IMR-90 (cell line): ENCODE results near the gene NOL4L. TPM values are rescaled to one million over a fixed set of nuclear protein-coding genes. Genes with fewer than 3 reads are reported as not detected.

ENCODE experiments used
- ATAC-seq: fragments of 200-7000 bp; cut with Tn5 transposase; 2 replicates; pipeline ENCODE4 v1.9.1; 2020; ENCODE audit warnings: low read depth, mild to moderate bottlenecking, moderate library complexity
- BruUV-seq: library from RNA; stranded (reverse); fragments of 400-500 nt; replicated peaks from 2 replicates; lab custom pipeline; 2021; lab: Mats Ljungman, UMichigan
- CTCF ChIA-PET: fragments of 300-600 bp; formaldehyde crosslinking; extraction: SDS; loops from one replicate; lab custom pipeline; 2021; ENCODE audit warnings: antibody characterized with exemption; lab: Yijun Ruan, JAX
- POLR2A ChIA-PET: fragments of 300-600 bp; sonication (Branson Sonifier 250); formaldehyde crosslinking; loops from one replicate; lab custom pipeline; 2022; ENCODE audit warnings: antibody characterized with exemption; ENCODE audit not compliant: unreplicated experiment; lab: Charles Lee
- DNase-seq: peaks from one replicate; pipeline ENCODE4 v3.0.0; 2013
- H2AFZ ChIP-seq: replicated peaks from 2 replicates; pipeline ENCODE3; 2013; ENCODE audit warnings: low read length, mild to moderate bottlenecking; ENCODE audit not compliant: poor library complexity
- H2AK5ac ChIP-seq: 2 replicates; pipeline ENCODE4 v1.6.1; 2013; ENCODE audit warnings: low read depth, low read length, inconsistent platforms
- H2AK9ac ChIP-seq: replicated peaks from 2 replicates; pipeline ENCODE3; 2013; ENCODE audit warnings: mild to moderate bottlenecking, low read depth, low read length, moderate library complexity; ENCODE audit not compliant: poor library complexity
- H2BK120ac ChIP-seq: 2 replicates; pipeline ENCODE4 v1.6.1; 2013; ENCODE audit warnings: low read depth, low read length, inconsistent platforms
- H2BK15ac ChIP-seq: 3 replicates; pipeline ENCODE4 v1.6.1; 2013; ENCODE audit warnings: low read depth, low read length, inconsistent platforms
- H2BK20ac ChIP-seq: 2 replicates; pipeline ENCODE4 v1.6.1; 2013; ENCODE audit warnings: low read depth, mild to moderate bottlenecking, inconsistent platforms, low read length, moderate library complexity
- H2BK5ac ChIP-seq: 2 replicates; pipeline ENCODE4 v1.6.1; 2013; ENCODE audit warnings: mild to moderate bottlenecking, low read depth, low read length, inconsistent platforms; ENCODE audit not compliant: poor library complexity, severe bottlenecking
- H3K14ac ChIP-seq: replicated peaks from 2 replicates; pipeline ENCODE4 v1.6.1; 2013; ENCODE audit warnings: low read depth, low read length, inconsistent platforms
- H3K18ac ChIP-seq: 2 replicates; pipeline ENCODE4 v1.6.1; 2013; ENCODE audit warnings: low read depth, low read length, control low read depth
- H3K23ac ChIP-seq: 2 replicates; pipeline ENCODE4 v1.6.1; 2013; ENCODE audit warnings: low read depth, low read length, inconsistent platforms
- H3K27ac ChIP-seq: 2 replicates; pipeline ENCODE4 v1.5.1; 2013; ENCODE audit warnings: mild to moderate bottlenecking, control low read depth, low read length; ENCODE audit not compliant: insufficient read depth
- H3K27me3 ChIP-seq: 2 replicates; pipeline ENCODE4 v1.6.1; 2013; ENCODE audit warnings: low read length; ENCODE audit not compliant: control insufficient read depth, insufficient read depth
- H3K36me3 ChIP-seq: 2 replicates; pipeline ENCODE4 v1.6.1; 2013; ENCODE audit warnings: low read length, mixed read lengths; ENCODE audit not compliant: control insufficient read depth, insufficient read depth
- H3K4ac ChIP-seq: 2 replicates; pipeline ENCODE4 v1.6.1; 2013; ENCODE audit warnings: low read depth, low read length, inconsistent platforms
- H3K4me1 ChIP-seq: 2 replicates; pipeline ENCODE4 v1.6.1; 2013; ENCODE audit warnings: low read length, mixed read lengths; ENCODE audit not compliant: control insufficient read depth, insufficient read depth
- H3K4me2 ChIP-seq: 2 replicates; pipeline ENCODE4 v1.6.1; 2013; ENCODE audit warnings: low read depth, mild to moderate bottlenecking, control low read depth, low read length, moderate library complexity
- H3K4me3 ChIP-seq: 2 replicates; pipeline ENCODE4 v1.5.1; 2013; ENCODE audit warnings: low read depth, mild to moderate bottlenecking, control low read depth, low read length, moderate library complexity; ENCODE audit not compliant: insufficient read depth
- H3K56ac ChIP-seq: 2 replicates; pipeline ENCODE4 v1.6.1; 2013; ENCODE audit warnings: low read length, inconsistent platforms; ENCODE audit not compliant: insufficient read depth; ENCODE audit errors: extremely low read depth
- H3K79me1 ChIP-seq, 2 experiments: 2 replicates each; pipeline ENCODE4 v1.6.1; 2013; ENCODE audit warnings: low read length in 2 of 2, inconsistent platforms in 1 of 2, low read depth in 1 of 2
- H3K9ac ChIP-seq: 2 replicates; pipeline ENCODE4 v1.6.1; 2013; ENCODE audit warnings: low read depth, low read length, control low read depth
- H3K9me1 ChIP-seq: 2 replicates; pipeline ENCODE4 v1.6.1; 2013; ENCODE audit warnings: low read length, inconsistent platforms; ENCODE audit not compliant: insufficient read depth
- H3K9me3 ChIP-seq: 2 replicates; pipeline ENCODE4 v1.6.1; 2013; ENCODE audit warnings: low read length; ENCODE audit not compliant: control insufficient read depth, insufficient read depth
- H4K20me1 ChIP-seq: 2 replicates; pipeline ENCODE4 v1.6.1; 2013; ENCODE audit warnings: low read length, inconsistent platforms; ENCODE audit not compliant: insufficient read depth
- H4K5ac ChIP-seq: 2 replicates; pipeline ENCODE4 v1.6.1; 2013; ENCODE audit warnings: mild to moderate bottlenecking, low read depth, low read length, control low read depth
- H4K8ac ChIP-seq, 2 experiments: 2 replicates each; pipeline ENCODE4 v1.6.1; 2013; ENCODE audit warnings: low read depth in 2 of 2, low read length in 2 of 2, control low read depth in 1 of 2, inconsistent platforms in 1 of 2
- H4K91ac ChIP-seq: 2 replicates; pipeline ENCODE4 v1.6.1; 2013; ENCODE audit warnings: low read depth, low read length, inconsistent platforms; ENCODE audit not compliant: insufficient read depth
- NFE2L2 ChIP-seq: fragments of 150-350 bp; IDR thresholded peaks from 2 replicates; pipeline ENCODE4 v1.6.1; 2016; ENCODE audit warnings: low read depth, mild to moderate bottlenecking, low read length
- WGBS, 2 experiments: methylation state at CpG; one replicate each; pipeline versions ENCODE4 v1.1.5 to v1.1.7; 2013; ENCODE audit warnings: missing lambda C conversion rate in 2 of 2; ENCODE audit not compliant: insufficient read length in 1 of 2; ENCODE audit errors: extremely low coverage in 2 of 2; 5-methylcytosine and 5-hydroxymethylcytosine counted together
- dilution Hi-C: fragments of 300-500 bp; cut with HindIII; formaldehyde crosslinking; loops from one replicate; pipeline ENCODE4 v1.14.3; 2018; ENCODE audit warnings: low sequenced_read_pairs; ENCODE audit not compliant: unreplicated experiment
- in situ Hi-C: fragments of 300-500 bp; cut with MboI; formaldehyde crosslinking; loops from 3 replicates; pipeline ENCODE4 v1.14.3; 2019; ENCODE audit warnings: low sequenced_read_pairs, inconsistent platforms, mixed read lengths
- intact Hi-C: fragments of 100-400 bp; cut with micrococcal nuclease; formaldehyde crosslinking; loops from 2 replicates; pipeline ENCODE4 v1.10.0; 2022
- polyA plus RNA-seq, 3 experiments: library from polyadenylated mRNA; depleted of rRNA; stranded (reverse); fragments of >200 nt; gene quantifications; 2 replicates each; pipeline ENCODE4 v1.2.3, GENCODE V29; 2012; ENCODE audit warnings: low replicate concordance in 1 of 3
- total RNA-seq: library from RNA; depleted of rRNA; stranded (reverse); fragments of >200 nt; gene quantifications from 2 replicates; pipeline ENCODE4 v1.2.3, GENCODE V29; 2012

NOL4L gene
- total and polyA plus RNA-seq, 2 of the 4 experiments (the other 2 are of a cell fraction) = 4.7 to 13.3 TPM

GRCh38 chr20:32461836-32462600 lies 123.1 kb downstream of the NOL4L start:
- Histone ChIP-seq H2BK120ac (no peak overlapping the region), H2AK5ac (no peak overlapping the region), H3K56ac (no peak overlapping the region), H4K5ac (no peak overlapping the region), H3K27ac (no peak overlapping the region), H3K27me3 (no peaks in the 10 kb centered on the region), H2BK15ac (no peak overlapping the region), H3K36me3 (peaks cover 7% of the 10 kb centered on the region), H3K23ac (no peak overlapping the region), H4K20me1 (peaks cover 17% of the 10 kb centered on the region), H4K91ac (no peak overlapping the region), H2BK5ac (no peak overlapping the region), H3K4me1 (peaks cover 34% of the 10 kb centered on the region), H3K4me3 (no peak overlapping the region), H3K9me3 (no peaks in the 10 kb centered on the region), H4K8ac (no peak overlapping the region), H3K79me1 (peaks cover 14 to 81% of the 10 kb centered on the region in 2 experiments), H3K18ac (no peak overlapping the region), H3K4me2 (no peak overlapping the region), H3K9me1 (peaks cover 32% of the 10 kb centered on the region), H2AK9ac (no peak overlapping the region), H2BK20ac (no peak overlapping the region), H3K9ac (no peak overlapping the region), H3K4ac (no peak overlapping the region), H2AFZ (no peak overlapping the region), H3K14ac (no peak overlapping the region)
- ChIA-PET CTCF (no interaction called here), POLR2A (no interaction called here)
- TF ChIP-seq NFE2L2 = no peak
- DNase-seq (no peak), ATAC-seq (no peak)
- BruUV-seq = no TSS peak
- in situ Hi-C loops (no loop called here), dilution Hi-C loops (no loop called here), intact Hi-C loops (no loop called here)
- WGBS, 2 experiments = 92% methylated on average over 5 of the region's 17 CpGs; no CpG with 5 or more reads in 1 of the 2 experiments
